Suprapubic skin (tissue), 3 donors: ENCODE results near the gene PPP4R1.

Source experiments
- CTCF ChIP-seq, 2 donors: fragments of 200-600 bp in 1 of 2; fragments of 450-650 bp in 1 of 2; sonication (generic) in 1 of 2; IDR thresholded peaks; one replicate each; pipeline ENCODE4 v1.5.1; 2016 to 2019; ENCODE audit warnings: antibody characterized with exemption in 2 of 2, mild to moderate bottlenecking in 1 of 2, moderate library complexity in 1 of 2
- EP300 ChIP-seq: sonication (generic); formaldehyde crosslinking; IDR thresholded peaks from one replicate; pipeline ENCODE4 v1.6.1; 2017; ENCODE audit warnings: antibody characterized with exemption

- no peak for TF ChIP-seq CTCF (IDR thresholded peaks at IDR 0.05)
- no peak for TF ChIP-seq EP300
Measured at GRCh38 chr18:9513971-9514512, 100.3 kb downstream of the PPP4R1 start.
